Hepatocyte (in vitro differentiated cells): Measurements from ENCODE around the gene MFSD6L. TPM values are rescaled to one million over a fixed set of nuclear protein-coding genes. Genes with fewer than 3 reads are reported as not detected.

ENCODE experiments used
- DNase-seq: peaks from one replicate; pipeline ENCODE4 v3.0.0-alpha.2; 2016; ENCODE audit warnings: low spot score
- H2AFZ ChIP-seq: fragments of 200-600 bp; sonication (generic); 2 replicates; pipeline ENCODE4 v1.6.0; 2016; ENCODE audit warnings: antibody characterized with exemption, mild to moderate bottlenecking
- H3K27ac ChIP-seq: fragments of 200-600 bp; sonication (generic); 2 replicates; pipeline ENCODE4 v1.5.1; 2016; ENCODE audit warnings: mild to moderate bottlenecking
- H3K27me3 ChIP-seq: fragments of 200-600 bp; sonication (generic); 2 replicates; pipeline ENCODE4 v1.6.1; 2016
- H3K36me3 ChIP-seq: fragments of 200-600 bp; sonication (generic); replicated peaks from 2 replicates; pipeline ENCODE4 v1.5.1; 2016; ENCODE audit warnings: low read depth; ENCODE audit not compliant: insufficient read depth
- H3K4me1 ChIP-seq: fragments of 200-600 bp; sonication (generic); 2 replicates; pipeline ENCODE4 v1.5.1; 2016; ENCODE audit warnings: mild to moderate bottlenecking, moderate library complexity; ENCODE audit not compliant: insufficient read depth
- H3K4me2 ChIP-seq: fragments of 200-600 bp; sonication (generic); 2 replicates; pipeline ENCODE4 v1.6.0; 2016
- H3K4me3 ChIP-seq: fragments of 200-600 bp; sonication (generic); 2 replicates; pipeline ENCODE4 v1.5.1; 2016; ENCODE audit warnings: mild to moderate bottlenecking
- H3K79me2 ChIP-seq: fragments of 200-600 bp; sonication (generic); 2 replicates; pipeline ENCODE4 v1.6.0; 2017; ENCODE audit warnings: mild to moderate bottlenecking
- H3K9me2 ChIP-seq: fragments of 200-600 bp; sonication (generic); replicated peaks from 2 replicates; pipeline ENCODE4 v1.6.0; 2017; ENCODE audit warnings: mild to moderate bottlenecking; ENCODE audit not compliant: insufficient read depth
- H3K9me3 ChIP-seq: fragments of 200-600 bp; sonication (generic); 2 replicates; pipeline ENCODE4 v1.5.1; 2016; ENCODE audit warnings: low read depth, mild to moderate bottlenecking
- H4K20me1 ChIP-seq: fragments of 200-600 bp; sonication (generic); 2 replicates; pipeline ENCODE4 v1.6.0; 2016; ENCODE audit warnings: mild to moderate bottlenecking; ENCODE audit not compliant: insufficient read depth, poor library complexity, severe bottlenecking
- CTCF ChIP-seq: fragments of 200-600 bp; sonication (generic); IDR thresholded peaks from 2 replicates; pipeline ENCODE4 v1.5.1; 2016; ENCODE audit warnings: antibody characterized with exemption, mild to moderate bottlenecking; ENCODE audit not compliant: poor library complexity
- EZH2 ChIP-seq: fragments of 200-600 bp; sonication (generic); IDR thresholded peaks from 2 replicates; pipeline ENCODE4 v1.6.1; 2016; ENCODE audit warnings: antibody characterized with exemption, mild to moderate bottlenecking, borderline replicate concordance
- EZH2phosphoT487 ChIP-seq: fragments of 200-600 bp; sonication (generic); IDR thresholded peaks from one replicate; pipeline ENCODE4 v1.6.1; 2018; ENCODE audit warnings: antibody characterized with exemption, mild to moderate bottlenecking, low read depth, moderate library complexity; ENCODE audit not compliant: unreplicated experiment, severe bottlenecking
- whole genome bisulfite sequencing: methylation state at CpG from one replicate; pipeline ENCODE4 v1.1.6; 2016; ENCODE audit warnings: low lambda C conversion rate; ENCODE audit errors: missing lambda C conversion rate; 5-methylcytosine and 5-hydroxymethylcytosine counted together
- polyA plus RNA-seq: library from polyadenylated mRNA; unstranded; fragments of >200 nt; fragmentation: Nextera tagmentation; extraction: Ambion mirVana; gene quantifications from 2 replicates; pipeline ENCODE4 v1.2.1, GENCODE V29; 2016
- total RNA-seq: library from RNA; depleted of rRNA; stranded (reverse); fragments of >200 nt; gene quantifications from 2 replicates; pipeline ENCODE4 v1.2.3, GENCODE V29; 2014

MFSD6L gene
- total and polyA plus RNA-seq, 2 experiments from 2014 or later, result 0.34 to 2.2 TPM

- Histone ChIP-seq H3K9me3 (no peaks in the 10 kb centered on the region), H3K4me3 (no peak overlapping the region), H3K27me3 (peaks cover 5% of the 10 kb centered on the region), H3K36me3 (no peaks in the 10 kb centered on the region), H4K20me1 (no peaks in the 10 kb centered on the region), H3K9me2 (no peaks in the 10 kb centered on the region), H2AFZ (no peak overlapping the region), H3K4me1 (no peaks in the 10 kb centered on the region), H3K27ac (no peak overlapping the region), H3K79me2 (no peaks in the 10 kb centered on the region), H3K4me2 (no peak overlapping the region)
- TF ChIP-seq CTCF (no peak), EZH2 (no peak)
- no peak for DNase-seq
- 81% methylated on average over 3 of the region's 3 CpGs for WGBS
These were observed 49.5 kb downstream of the MFSD6L start for GRCh38 chr17:8749616-8750015.

GRCh38 chr17:8747742-8748141 lies 51.4 kb downstream of the MFSD6L start:
- TF ChIP-seq EZH2phosphoT487 (no peak), EZH2 (no peak), CTCF (no peak)
- Histone ChIP-seq H3K4me1 (no peaks in the 10 kb centered on the region), H3K27me3 (peaks cover 5% of the 10 kb centered on the region), H3K36me3 (no peaks in the 10 kb centered on the region), H3K79me2 (no peaks in the 10 kb centered on the region), H4K20me1 (no peaks in the 10 kb centered on the region), H3K9me3 (no peaks in the 10 kb centered on the region), H3K4me2 (no peak overlapping the region), H2AFZ (no peak overlapping the region), H3K27ac (no peak overlapping the region), H3K4me3 (no peak overlapping the region), H3K9me2 (no peaks in the 10 kb centered on the region)
- 86% methylated on average over 3 of the region's 3 CpGs for WGBS
- DNase-seq, result no peak

Other genes starting within 250 kb of the MFSD6L start
- gene MYH10, start 168.6 kb downstream of the MFSD6L start, total RNA-seq, result 72.0 and 75.6 TPM in 2 replicates
- gene MYH10, start 168.6 kb downstream of the MFSD6L start, polyA plus RNA-seq, result 87.8 and 104 TPM in 2 replicates
- 0.53 TPM in 1 of 2 replicates, not detected in the other for gene CCDC42, start 54.5 kb downstream of the MFSD6L start, total RNA-seq
- 1.7 and 3.2 TPM in 2 replicates for gene CCDC42, start 54.5 kb downstream of the MFSD6L start, polyA plus RNA-seq
- not detected in 2 replicates for gene SPDYE4, start 40.8 kb downstream of the MFSD6L start, total RNA-seq
- not detected in 2 replicates for gene SPDYE4, start 40.8 kb downstream of the MFSD6L start, polyA plus RNA-seq
- 0.10 TPM in 1 of 2 replicates, not detected in the other for gene PIK3R6, start 68.3 kb upstream of the MFSD6L start, total RNA-seq
- 0.07 TPM in 1 of 2 replicates, not detected in the other for gene PIK3R6, start 68.3 kb upstream of the MFSD6L start, polyA plus RNA-seq
- gene PIK3R5, start 166.3 kb upstream of the MFSD6L start, total RNA-seq, result 0.12 and 2.6 TPM in 2 replicates
- gene PIK3R5, start 166.3 kb upstream of the MFSD6L start, polyA plus RNA-seq, result not detected in 2 replicates
- 1.5 and 2.1 TPM in 2 replicates for gene NTN1, start 222.1 kb upstream of the MFSD6L start, total RNA-seq
- gene NTN1, start 222.1 kb upstream of the MFSD6L start, polyA plus RNA-seq, result 0.42 and 0.44 TPM in 2 replicates